ENCODE measurements around the gene NEK6.
"Not testable (repeated sequence)": the region's sequence is repeated elsewhere in the genome, so short reads cannot be mapped to it uniquely, and the experiment has no call there.

The NEK6 gene

DNA sequence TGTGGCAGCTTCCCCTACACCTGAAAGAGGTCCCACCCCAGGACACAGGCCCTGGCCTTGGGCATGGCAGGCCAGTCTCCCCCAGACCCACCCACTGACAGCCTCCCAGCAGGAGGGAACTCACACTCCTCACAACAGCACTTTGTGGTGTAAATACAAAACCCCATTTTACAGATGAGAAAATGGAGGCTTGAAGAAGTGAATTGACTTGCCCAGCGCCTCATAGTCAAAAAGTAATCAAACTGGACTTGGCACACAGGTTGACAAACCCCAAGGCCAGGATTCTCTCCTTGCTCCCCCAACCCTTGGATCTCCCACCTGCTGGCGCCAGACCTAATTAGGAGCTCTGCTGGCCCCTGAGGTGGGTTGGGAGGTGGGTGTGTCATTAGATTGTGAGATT, 29.2 kb upstream of the NEK6 start:
- DNase-seq (ENCODE audit: low spot score) = no peak

DNA sequence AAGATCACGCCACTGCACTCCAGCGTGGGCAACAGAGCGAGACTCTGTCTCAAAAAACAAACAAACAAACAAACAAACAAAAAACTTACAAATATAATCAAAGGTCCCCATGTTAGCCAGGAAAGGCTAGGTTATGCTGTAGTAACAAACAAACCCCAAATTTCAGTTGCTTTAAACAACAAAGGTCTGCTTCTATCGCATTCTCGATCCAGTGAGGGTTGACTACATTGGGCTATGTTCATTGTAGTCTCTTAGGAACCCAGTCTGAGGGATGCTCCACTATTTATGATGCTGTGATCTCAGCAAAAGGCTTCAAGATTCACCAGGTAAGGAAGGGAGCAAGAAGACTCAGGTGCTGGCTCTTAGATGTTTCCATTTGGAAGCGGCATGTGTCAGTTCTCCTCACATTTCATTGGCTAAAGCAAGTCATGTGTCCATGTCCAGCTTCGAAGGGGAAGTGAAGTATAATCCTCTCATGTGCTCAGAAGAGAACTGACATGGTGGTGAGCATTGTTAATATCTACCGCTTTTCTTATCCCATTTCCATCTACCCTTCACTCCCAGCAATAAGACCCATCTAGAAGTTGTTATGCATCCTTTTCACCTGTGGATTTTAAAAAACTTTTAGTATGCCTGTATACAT, 26.5 kb upstream of the NEK6 start:
- no peak for DNase-seq (ENCODE audit: low spot score)

GRCh38 chr9:124238546-124239140, 19.1 kb upstream of the NEK6 start:
- DNase-seq (ENCODE audit: low spot score) = no peak

GRCh38 chr9:124239249-124240073, 18.3 kb upstream of the NEK6 start:
- no peak for DNase-seq (ENCODE audit: low spot score)

DNA sequence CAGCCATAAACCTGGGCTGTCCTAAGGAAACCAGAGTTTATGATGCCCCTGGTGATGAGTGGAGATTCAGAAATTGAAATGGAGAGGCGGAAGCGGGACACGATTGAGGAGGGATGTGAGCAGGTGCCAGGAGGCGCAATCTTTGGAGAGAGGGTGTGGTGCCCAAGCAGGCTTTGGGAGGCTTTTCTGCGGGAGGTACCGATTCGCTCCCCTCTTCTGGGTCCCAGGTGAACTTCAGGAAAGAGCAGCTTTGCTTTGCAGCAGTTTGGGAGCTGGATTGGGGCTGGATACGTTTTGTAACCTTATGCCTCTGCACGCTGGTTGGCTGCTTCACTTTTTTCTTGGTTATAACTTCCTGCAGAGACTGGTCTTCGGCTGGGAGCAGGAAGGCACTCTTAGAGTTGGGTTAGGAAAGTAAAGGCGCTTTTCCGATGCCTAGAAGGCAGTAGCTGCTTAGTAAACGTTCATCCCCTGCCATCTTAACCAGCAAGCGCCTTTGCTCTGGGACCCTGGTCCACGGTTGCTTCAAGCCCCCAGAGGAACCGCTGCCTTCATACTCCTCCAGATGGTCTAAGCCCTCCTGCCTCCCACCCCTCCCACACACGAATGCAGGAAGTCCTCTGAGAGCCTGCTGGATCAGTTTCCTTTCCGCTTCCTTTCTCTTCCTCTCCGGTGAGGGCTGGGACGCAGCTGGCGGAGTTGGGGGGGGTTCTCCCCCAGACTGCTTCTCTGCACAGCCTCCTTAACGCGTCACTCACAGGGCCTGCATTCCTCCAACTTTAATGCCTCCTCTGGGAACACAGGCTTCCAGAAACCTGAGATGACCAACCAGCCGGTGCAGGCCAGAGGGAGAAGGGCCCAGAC, 15.2 kb upstream of the NEK6 start:
- DNase-seq (ENCODE audit: low spot score) = no peak

DNA sequence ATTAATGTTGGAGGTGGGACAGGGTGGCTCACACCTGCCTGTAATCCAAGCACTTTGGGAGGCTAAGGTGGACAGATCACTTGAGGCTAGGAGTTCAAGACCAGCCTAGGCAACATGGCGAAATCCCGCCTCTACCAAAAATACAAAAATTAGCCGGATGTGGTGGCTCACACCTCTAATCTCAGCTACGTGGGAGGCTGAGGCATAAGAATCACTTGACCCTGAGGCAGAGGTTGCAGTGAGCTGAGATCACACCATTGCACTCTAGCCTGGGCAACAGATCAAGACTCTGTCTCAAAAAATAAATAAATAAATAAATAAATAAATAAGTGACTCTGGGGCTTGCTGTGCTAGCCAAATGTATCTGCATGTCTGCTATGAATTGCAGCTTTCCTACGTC, 10.4 kb upstream of the NEK6 start:
- DNase-seq (ENCODE audit: low spot score) = not testable (repeated sequence)

- DNase-seq (ENCODE audit: low spot score) = no peak
Measured at GRCh38 chr9:124248066-124248465, 9.7 kb upstream of the NEK6 start.

DNA sequence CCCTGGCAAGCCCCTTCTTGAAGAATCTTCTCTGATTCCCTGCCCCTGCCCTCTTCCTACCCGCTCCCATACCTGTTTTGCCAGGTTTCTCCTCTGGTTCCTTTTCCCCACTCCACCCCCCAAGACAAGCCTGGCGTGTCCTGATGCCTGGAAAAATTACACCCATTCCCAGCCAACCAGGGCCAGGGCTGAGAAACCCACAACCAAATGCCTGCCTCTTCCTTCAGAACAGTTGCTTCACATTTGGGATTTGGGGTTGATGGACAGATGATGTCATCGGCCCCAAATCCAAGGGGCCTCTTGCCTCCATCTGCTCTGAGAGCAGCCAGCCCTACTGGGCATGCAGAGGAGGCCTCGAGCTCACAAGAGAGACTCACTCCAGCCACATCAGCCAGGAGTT, 8.8 kb upstream of the NEK6 start:
- no peak for DNase-seq (ENCODE audit: low spot score)

DNA sequence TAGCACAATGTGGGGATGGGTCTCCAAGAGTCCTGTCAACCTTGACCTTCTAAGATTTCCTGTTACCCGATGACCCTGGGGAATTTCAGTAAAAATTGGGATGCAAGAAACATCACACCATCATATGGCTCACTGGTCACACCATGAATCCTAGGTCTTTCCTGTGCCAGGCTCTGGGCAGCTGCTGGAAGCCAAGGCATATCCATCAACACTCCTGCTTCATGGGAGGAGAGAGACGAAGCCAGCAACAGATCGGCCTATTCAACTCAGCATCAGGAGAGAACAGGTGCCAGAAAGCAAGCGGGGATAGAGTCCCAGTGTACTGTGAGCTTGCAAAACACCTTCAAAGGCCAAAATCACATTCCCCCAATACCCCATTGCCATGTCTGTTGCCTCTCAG, 6.5 kb upstream of the NEK6 start:
- DNase-seq (ENCODE audit: low spot score) = no peak

DNA sequence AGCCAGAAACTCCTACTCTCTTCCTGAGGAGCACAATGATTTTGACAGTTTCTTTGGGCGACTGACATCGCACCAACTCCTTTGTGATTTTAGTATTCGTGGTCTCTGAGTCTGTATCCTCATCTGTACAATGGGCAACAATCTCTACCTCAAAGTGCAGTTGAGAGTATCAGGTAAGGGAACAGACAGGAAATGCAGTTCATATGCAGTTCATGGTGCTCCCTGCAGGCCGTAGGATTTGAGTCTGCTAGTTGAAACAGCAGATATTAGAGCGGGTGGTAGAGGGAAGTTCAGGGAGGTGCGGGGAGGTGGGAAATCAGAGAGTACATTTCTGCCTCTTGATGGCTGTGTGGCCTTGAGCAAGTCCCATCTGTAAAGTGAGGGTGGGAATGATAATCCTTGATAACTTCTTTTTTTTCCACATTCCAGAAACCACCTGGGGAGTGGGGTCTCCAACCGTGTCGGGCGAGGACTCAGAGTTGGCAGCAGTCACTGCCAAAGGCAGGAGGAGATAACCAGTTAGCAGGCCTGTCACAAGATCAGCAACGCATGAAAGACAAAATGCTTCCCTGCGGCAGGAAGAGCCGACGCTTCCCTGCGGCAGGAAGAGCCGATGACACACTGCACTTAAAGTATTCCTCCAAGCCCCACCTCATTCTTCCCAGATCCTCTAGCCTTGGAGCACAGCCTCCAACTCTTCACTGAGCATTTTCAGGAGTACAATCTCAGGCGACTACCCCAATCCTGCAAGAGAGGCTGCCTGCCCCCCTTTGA, 6.0 kb upstream of the NEK6 start:
- DNase-seq (ENCODE audit: low spot score) = no peak

- not testable (repeated sequence) for DNase-seq (ENCODE audit: low spot score)
Measured at GRCh38 chr9:124252878-124253277, 4.9 kb upstream of the NEK6 start.

GRCh38 chr9:124254261-124254682, 3.5 kb upstream of the NEK6 start:
- peak; percentile 95 for DNase-seq (ENCODE audit: low spot score)

DNA sequence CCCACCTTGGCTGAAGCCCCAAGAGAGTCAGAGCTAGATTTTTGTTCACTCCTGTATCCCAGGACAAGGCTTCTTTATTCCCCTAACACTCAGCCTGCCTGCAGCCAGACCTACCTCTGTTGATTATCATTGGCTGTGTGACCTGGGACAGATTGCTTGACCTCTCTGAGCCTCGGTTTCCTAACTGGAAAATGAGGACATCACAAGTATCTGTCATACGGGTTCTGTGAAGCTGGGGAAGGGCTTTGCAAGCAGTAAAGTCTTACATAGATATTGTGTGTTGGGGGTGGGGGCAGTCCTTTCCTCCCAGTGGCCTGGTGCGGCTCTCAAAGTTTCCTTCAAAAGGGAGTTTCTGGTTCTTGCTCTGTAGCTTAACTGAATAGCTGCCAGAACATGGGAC, 2.5 kb upstream of the NEK6 start:
- no peak for DNase-seq (ENCODE audit: low spot score)

DNA sequence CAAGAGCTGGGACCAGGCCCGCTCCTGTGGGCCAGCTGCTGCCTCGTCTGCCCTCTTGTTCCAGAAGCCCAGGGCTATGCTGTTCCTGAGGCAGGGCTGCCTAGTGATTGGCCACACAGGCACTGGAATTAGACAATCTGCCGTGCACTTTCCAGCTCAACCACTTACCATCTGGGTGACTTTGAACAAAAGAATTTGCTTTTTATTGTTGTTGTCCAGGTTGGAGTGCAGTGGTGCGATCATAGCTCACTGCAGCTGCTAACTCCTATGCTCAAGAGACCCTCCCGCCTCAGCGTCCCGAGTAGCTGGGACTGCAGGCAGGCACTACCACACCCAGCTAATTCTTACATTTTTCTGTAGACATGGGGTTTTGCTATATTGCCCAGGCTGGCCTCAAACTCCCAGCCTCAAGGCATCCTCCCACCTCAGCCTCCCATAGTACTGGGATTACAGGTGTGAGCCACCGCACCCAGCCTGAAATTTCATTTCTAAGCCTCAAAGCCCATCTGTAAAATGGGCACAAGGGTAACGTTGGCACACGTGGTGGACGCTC, 1.2 kb upstream of the NEK6 start:
- no peak for DNase-seq (ENCODE audit: low spot score)

DNA sequence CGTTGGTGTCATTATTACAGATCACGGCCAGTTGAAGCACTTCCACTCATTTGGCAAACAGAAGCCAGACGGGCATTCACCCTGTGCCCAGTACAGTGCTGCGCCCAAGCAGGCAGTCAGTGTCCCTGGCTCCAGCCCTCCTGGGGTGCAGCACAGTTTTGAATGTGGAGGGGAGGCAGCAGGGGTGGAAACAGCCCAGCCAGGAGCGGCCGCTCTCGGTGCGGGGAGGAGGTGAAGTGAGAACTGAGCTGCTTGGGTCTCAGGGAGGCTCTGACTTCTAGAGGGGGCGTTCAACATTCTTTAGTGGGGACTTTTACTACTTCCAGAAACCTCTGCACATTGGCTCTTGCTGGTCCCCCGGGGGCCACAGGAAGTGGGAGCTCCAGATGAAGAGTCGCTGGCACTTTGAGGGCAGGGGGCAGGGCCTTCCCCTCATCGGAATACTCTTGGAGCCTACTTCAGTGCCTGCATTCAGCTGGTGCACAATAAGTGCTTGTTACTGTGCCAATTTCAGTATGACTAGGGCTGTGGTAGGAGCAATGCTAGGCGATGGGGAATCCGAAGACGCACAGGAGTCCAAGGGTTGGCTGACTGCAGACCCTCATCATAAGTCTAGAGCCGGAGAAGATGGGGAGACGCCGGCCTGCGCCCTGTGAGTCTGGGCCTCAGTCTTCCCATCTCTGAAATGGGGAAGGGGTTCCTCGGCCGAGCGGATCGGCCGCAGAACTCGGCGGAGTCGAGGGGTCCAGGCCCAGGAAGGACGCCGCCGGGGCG, 492 bp upstream of the NEK6 start:
- DNase-seq (ENCODE audit: low spot score) = no peak

DNA sequence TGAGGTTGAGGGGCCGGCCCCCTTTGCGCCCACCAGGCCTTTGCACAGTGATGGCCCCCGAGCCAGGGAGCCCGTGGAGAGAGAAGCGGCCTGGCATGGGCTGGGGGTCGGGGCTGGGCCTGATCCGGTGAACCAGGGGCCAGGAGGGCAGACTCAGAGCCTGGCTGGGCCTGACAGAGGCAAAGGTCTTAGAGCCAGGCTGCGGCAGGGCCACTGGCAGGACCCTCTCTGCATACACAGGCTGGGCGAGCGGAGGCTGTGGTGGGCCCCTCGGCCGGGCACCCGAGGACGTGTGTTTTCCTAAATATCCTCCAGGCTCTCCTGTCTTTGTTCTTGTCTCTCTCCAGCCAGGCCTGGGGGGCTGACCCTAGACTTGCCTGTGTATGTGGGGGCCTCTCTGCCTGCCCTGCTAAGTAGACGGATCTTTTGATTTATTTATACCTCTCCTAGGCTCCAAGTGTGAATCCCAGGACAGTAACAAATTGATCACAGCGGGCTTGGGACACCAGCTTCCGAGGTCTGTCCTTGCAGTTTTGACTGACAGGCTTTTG, 933 bp downstream of the NEK6 start:
- no peak for DNase-seq (ENCODE audit: low spot score)

GRCh38 chr9:124259158-124259808, 1.5 kb downstream of the NEK6 start:
- no peak for DNase-seq (ENCODE audit: low spot score)

- DNase-seq (ENCODE audit: low spot score) = no peak
Measured at GRCh38 chr9:124260769-124261603, 3.2 kb downstream of the NEK6 start.

Measured in activated CD4-positive, alpha-beta T cell treated with anti-CD3 and anti-CD28 coated beads, Interleukin-2, Interleukin-4, amounts not matched to agents 100 ng/mL and 50 ng/mL, durations not matched to agents 16 hours and 8 hours (primary cell).